Measurements from ENCODE around the gene CLN3. TPM values are rescaled to one million over a fixed set of nuclear protein-coding genes. Genes with fewer than 3 reads are reported as not detected.

CLN3 gene
- total RNA-seq, 1 donor from 2014 or later = 4.4 TPM

DNA sequence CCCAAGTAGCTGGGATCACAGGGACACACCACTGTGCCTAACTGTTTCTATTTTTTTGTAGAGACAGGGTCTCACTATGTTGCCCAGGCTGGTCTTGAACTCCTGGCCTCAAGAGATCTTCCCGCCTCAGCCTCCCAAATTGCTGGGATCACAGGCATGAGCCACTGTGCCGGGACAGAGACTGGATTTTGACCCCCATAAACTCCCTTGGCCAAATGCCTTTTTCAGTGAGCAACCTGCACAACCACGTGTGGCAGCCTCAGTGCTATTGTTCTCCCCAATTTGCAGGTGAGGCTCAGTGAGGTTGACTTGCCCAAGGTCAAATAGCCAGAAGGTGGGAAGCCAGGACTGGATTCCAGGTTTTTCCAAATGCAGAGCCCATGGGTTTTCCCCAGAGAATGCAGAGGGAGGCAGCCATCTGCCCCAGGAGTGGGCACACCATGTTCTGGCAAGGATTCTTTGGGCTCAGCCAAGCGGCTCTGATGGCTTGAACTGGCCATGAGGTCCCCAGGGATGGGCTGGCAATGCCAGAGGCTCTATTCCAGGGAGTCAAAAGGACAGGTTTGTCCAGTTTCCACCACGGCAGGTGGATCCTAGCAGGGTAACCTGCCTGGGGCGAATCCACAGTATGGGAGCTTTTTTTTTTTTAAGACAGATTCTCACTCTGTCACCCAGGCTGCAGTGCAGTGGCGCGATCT lies 13.0 kb upstream of the CLN3 start:
- no peak overlapping the region for H3K4me3 Mint-ChIP-seq
- Histone ChIP-seq H3K9ac (no peak overlapping the region), H3F3A (ENCODE audit: low read depth) (no peaks in the 10 kb centered on the region), H3K4me2 (no peak overlapping the region), H4K20me1 (ENCODE audit: low read depth) (no peaks in the 10 kb centered on the region), H3K9me3 (ENCODE audit: low read depth) (no peaks in the 10 kb centered on the region), H3K27ac (no peak overlapping the region), H3K4me1 (no peaks in the 10 kb centered on the region), H3K27me3 (no peaks in the 10 kb centered on the region), H2AFZ (replicated peaks) (no peak overlapping the region), H3K79me2 (ENCODE audit: low read depth) (no peaks in the 10 kb centered on the region), H3K4me3 (no peak overlapping the region), H3K36me3 (no peaks in the 10 kb centered on the region)
- peaks cover 3% of the 10 kb centered on the region for H3K4me1 Mint-ChIP-seq
- H3K36me3 Mint-ChIP-seq = no peaks in the 10 kb centered on the region
- H3K27ac Mint-ChIP-seq = no peak overlapping the region
- peaks cover 10% of the 10 kb centered on the region for H3K27me3 Mint-ChIP-seq (ENCODE audit: insufficient read depth, low read depth)
- TF ChIP-seq EZH2phosphoT487 (IDR thresholded peaks at IDR 0.05) (no peak), EZH2 (IDR thresholded peaks at IDR 0.05) (no peak)
- TF ChIP-seq, protein P1, sequence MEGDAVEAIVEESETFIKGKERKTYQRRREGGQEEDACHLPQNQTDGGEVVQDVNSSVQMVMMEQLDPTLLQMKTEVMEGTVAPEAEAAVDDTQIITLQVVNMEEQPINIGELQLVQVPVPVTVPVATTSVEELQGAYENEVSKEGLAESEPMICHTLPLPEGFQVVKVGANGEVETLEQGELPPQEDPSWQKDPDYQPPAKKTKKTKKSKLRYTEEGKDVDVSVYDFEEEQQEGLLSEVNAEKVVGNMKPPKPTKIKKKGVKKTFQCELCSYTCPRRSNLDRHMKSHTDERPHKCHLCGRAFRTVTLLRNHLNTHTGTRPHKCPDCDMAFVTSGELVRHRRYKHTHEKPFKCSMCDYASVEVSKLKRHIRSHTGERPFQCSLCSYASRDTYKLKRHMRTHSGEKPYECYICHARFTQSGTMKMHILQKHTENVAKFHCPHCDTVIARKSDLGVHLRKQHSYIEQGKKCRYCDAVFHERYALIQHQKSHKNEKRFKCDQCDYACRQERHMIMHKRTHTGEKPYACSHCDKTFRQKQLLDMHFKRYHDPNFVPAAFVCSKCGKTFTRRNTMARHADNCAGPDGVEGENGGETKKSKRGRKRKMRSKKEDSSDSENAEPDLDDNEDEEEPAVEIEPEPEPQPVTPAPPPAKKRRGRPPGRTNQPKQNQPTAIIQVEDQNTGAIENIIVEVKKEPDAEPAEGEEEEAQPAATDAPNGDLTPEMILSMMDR (IDR thresholded peaks at IDR 0.05) = no peak
- H3K9me3 Mint-ChIP-seq = no peaks in the 10 kb centered on the region
- no peak for DNase-seq (ENCODE audit: low spot score)

DNA sequence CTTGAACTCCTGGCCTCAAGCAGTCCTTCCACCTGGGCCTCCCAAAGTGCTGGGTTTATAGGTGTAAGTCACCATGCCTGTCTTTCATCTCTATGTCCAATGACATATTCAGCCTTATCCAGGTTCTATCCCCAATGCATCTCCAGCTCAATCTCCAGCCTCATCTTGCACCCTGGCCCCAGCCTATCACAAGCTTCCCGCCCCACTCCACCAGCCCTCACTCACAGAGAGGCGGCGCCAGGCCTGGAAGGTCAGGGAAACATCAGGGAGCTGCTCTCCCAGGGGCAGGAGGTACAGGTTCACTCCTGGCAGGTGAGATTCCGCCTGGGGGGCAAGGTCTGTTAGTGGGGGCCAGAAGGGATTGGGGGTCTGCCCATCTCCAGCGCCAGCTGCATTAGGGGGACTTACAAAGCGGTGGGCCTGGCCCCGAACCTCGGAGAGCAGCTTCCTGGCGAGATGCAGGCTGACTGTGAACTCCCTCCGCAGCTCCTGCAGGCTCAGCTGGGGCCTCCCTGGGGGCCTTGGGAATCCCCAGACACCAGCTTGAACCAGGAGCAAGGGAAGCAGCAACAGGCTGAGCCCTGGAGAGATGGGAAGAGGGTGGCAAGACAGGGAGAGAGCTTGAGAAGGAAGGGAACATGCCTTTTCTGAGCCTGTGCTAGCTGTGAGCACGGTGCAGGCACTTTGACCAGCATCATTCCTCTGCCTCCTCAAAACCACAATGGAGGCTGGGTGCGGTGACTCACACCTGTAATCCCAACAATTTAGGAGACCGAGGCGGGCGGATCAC lies 11.8 kb upstream of the CLN3 start:
- Mint-ChIP-seq H3K4me3 (no peak overlapping the region), H3K4me1 (peaks cover 5% of the 10 kb centered on the region), H3K27me3 (ENCODE audit: insufficient read depth, low read depth) (peaks cover 11% of the 10 kb centered on the region), H3K27ac (no peak overlapping the region), H3K9me3 (no peaks in the 10 kb centered on the region), H3K36me3 (no peaks in the 10 kb centered on the region)
- no peaks in the 10 kb centered on the region for H3K36me3 ChIP-seq
- H3K4me1 ChIP-seq = no peaks in the 10 kb centered on the region
- no peaks in the 10 kb centered on the region for H3K79me2 ChIP-seq (ENCODE audit: low read depth)
- no peak for DNase-seq (ENCODE audit: low spot score)
- H3K9ac ChIP-seq = no peak overlapping the region
- H3K4me3 ChIP-seq = no peak overlapping the region
- no peak overlapping the region for H2AFZ ChIP-seq (replicated peaks)
- no peak overlapping the region for H3K27ac ChIP-seq
- no peaks in the 10 kb centered on the region for H3K9me3 ChIP-seq (ENCODE audit: low read depth)
- no peak overlapping the region for H3K4me2 ChIP-seq
- no peaks in the 10 kb centered on the region for H3F3A ChIP-seq (ENCODE audit: low read depth)
- H3K27me3 ChIP-seq = no peaks in the 10 kb centered on the region
- TF ChIP-seq EZH2 (IDR thresholded peaks at IDR 0.05) (no peak), EZH2phosphoT487 (IDR thresholded peaks at IDR 0.05) (no peak)
- TF ChIP-seq, protein P1 (IDR thresholded peaks at IDR 0.05) = no peak
- no peaks in the 10 kb centered on the region for H4K20me1 ChIP-seq (ENCODE audit: low read depth)

- Histone ChIP-seq H3K9ac (no peak overlapping the region), H2AFZ (replicated peaks) (no peak overlapping the region), H3K79me2 (ENCODE audit: low read depth) (no peaks in the 10 kb centered on the region), H3K4me3 (no peak overlapping the region), H3K4me1 (no peaks in the 10 kb centered on the region), H3K27me3 (no peaks in the 10 kb centered on the region), H3K27ac (no peak overlapping the region), H3F3A (ENCODE audit: low read depth) (no peaks in the 10 kb centered on the region), H4K20me1 (ENCODE audit: low read depth) (no peaks in the 10 kb centered on the region), H3K4me2 (no peak overlapping the region), H3K36me3 (no peaks in the 10 kb centered on the region), H3K9me3 (ENCODE audit: low read depth) (no peaks in the 10 kb centered on the region)
- H3K4me3 Mint-ChIP-seq = no peak overlapping the region
- TF ChIP-seq EZH2 (IDR thresholded peaks at IDR 0.05) (no peak), EZH2phosphoT487 (IDR thresholded peaks at IDR 0.05) (no peak)
- TF ChIP-seq, protein P1 (IDR thresholded peaks at IDR 0.05) = no peak
- no peak for DNase-seq (ENCODE audit: low spot score)
- no peaks in the 10 kb centered on the region for H3K9me3 Mint-ChIP-seq
- no peak overlapping the region for H3K27ac Mint-ChIP-seq
- H3K27me3 Mint-ChIP-seq (ENCODE audit: insufficient read depth, low read depth) = peaks cover 11% of the 10 kb centered on the region
- peaks cover 5% of the 10 kb centered on the region for H3K4me1 Mint-ChIP-seq
- H3K36me3 Mint-ChIP-seq = no peaks in the 10 kb centered on the region
These were observed 10.4 kb upstream of the CLN3 start for GRCh38 chr16:28502290-28502689.

Data from neural progenitor cell (in vitro differentiated cells).